Neural progenitor cell (in vitro differentiated cells): ENCODE results near the gene MRPL21.

ENCODE experiments used
- CTCF ChIP-seq: fragments of 200-600 bp; sonication (generic); IDR thresholded peaks from 2 replicates; pipeline ENCODE4 v1.5.1; 2017; ENCODE audit warnings: antibody characterized with exemption, mild to moderate bottlenecking
- EZH2 ChIP-seq: fragments of 200-600 bp; sonication (generic); IDR thresholded peaks from 2 replicates; pipeline ENCODE4 v1.6.1; 2017; ENCODE audit warnings: antibody characterized with exemption, mild to moderate bottlenecking, moderate library complexity

GRCh38 chr11:68933605-68934320 is 30.1 kb upstream of the MRPL21 start:
- no peak for TF ChIP-seq CTCF
- TF ChIP-seq EZH2: no peak
